Right lobe of liver (tissue), 6 donors: Measurements from ENCODE around the gene ZNF383. TPM values are rescaled to one million over a fixed set of nuclear protein-coding genes. Genes with fewer than 3 reads are reported as not detected.
"Not testable (repeated sequence)": the region's sequence is repeated elsewhere in the genome, so short reads cannot be mapped to it uniquely, and the experiment has no call there.

Source experiments
- ATAC-seq, 4 donors: fragments of 200-7000 bp; cut with Tn5 transposase; one replicate each; pipeline ENCODE4 v1.9.1; 2020; ENCODE audit warnings: mild to moderate bottlenecking in 4 of 4, moderate library complexity in 4 of 4
- DNase-seq, 3 donors: peaks; one replicate each; pipeline ENCODE4 v3.0.0-alpha.2; 2020
- H3K27ac ChIP-seq, 3 donors: fragments of 200-600 bp; one replicate each; pipeline ENCODE4 v1.8.0; 2022
- H3K27me3 ChIP-seq, 2 donors: fragments of 200-600 bp; one replicate each; pipeline ENCODE4 v1.8.0; 2022
- H3K36me3 ChIP-seq, 4 donors: fragments of 200-600 bp; sonication (generic) in 1 of 4; one replicate each; pipeline versions ENCODE4 v1.5.1 to v1.8.0; 2017 to 2022; ENCODE audit warnings: control low read depth in 1 of 4
- H3K4me1 ChIP-seq, 4 donors: fragments of 200-600 bp; sonication (generic) in 1 of 4; one replicate each; pipeline versions ENCODE4 v1.5.1 to v1.8.0; 2017 to 2022; ENCODE audit warnings: control low read depth in 1 of 4
- H3K4me3 ChIP-seq, 3 donors: fragments of 200-600 bp; one replicate each; pipeline ENCODE4 v1.8.0; 2022
- H3K9me3 ChIP-seq, 4 donors: fragments of 200-600 bp; sonication (generic) in 1 of 4; one replicate each; pipeline versions ENCODE4 v1.5.1 to v1.8.0; 2017 to 2022; ENCODE audit warnings: control low read depth in 1 of 4
- CTCF ChIP-seq, 4 donors: fragments of 200-600 bp in 3 of 4; fragments of 450-650 bp in 1 of 4; IDR thresholded peaks; one replicate each; pipeline versions ENCODE4 v1.5.1 to v1.8.0; 2016 to 2022; ENCODE audit warnings: antibody characterized with exemption in 4 of 4, mild to moderate bottlenecking in 2 of 4
- POLR2A ChIP-seq: fragments of 450-650 bp; IDR thresholded peaks from one replicate; pipeline ENCODE4 v1.6.1; 2017; ENCODE audit warnings: antibody characterized with exemption, mild to moderate bottlenecking
- WGBS: methylation state at CpG from one replicate; pipeline ENCODE4 v1.1.6; 2018; ENCODE audit warnings: low coverage, low lambda C conversion rate; ENCODE audit not compliant: insufficient coverage; ENCODE audit errors: missing lambda C conversion rate; 5-methylcytosine and 5-hydroxymethylcytosine counted together
- intact Hi-C, 2 donors: fragments of 100-400 bp; cut with DNase I; formaldehyde crosslinking; loops; one replicate each; pipeline versions ENCODE4 v1.11.2 to v1.14.1; 2022
- long read RNA-seq: library from polyadenylated mRNA; unstranded; transcript quantifications from one replicate; pipeline ENCODE4 v2.0.0, GENCODE V29; 2019
- total RNA-seq, 6 experiments: library from RNA; depleted of rRNA in 2 of 6; stranded (reverse); fragments of >200 nt in 2 of 6; fragmentation: NEBNext Ultra II Directional in 3 of 6; extraction: Animal tissue kit (Norgen Biotek cat#: 25700) in 3 of 6; gene quantifications; one replicate each; pipeline versions ENCODE4 v1.1.0 to v1.2.4, GENCODE V29; 2016 to 2023
- donor health status: DM: no; HTN: yes; CAD: no.
- donor health status: DM: no; HTN: no; CAD: no.
- donor health status: DM: no; HTN: no; CAD: no.
- donor health status: DM: no; HTN: yes; CAD: no.
- donor health status: DM: no; HTN: yes; CAD: no.

ZNF383 gene
- 1 to 10 TPM; 2.5 to 4.4 (median 2.7) TPM for total RNA-seq
- long read RNA-seq, partial matches to known transcripts = 0 of 1 reads
- long read RNA-seq, other reads (novel, unspliced or antisense) = 1 of 1 reads

- Histone ChIP-seq H3K36me3 (peaks cover 0 to 8% (median 2%) of the 10 kb centered on the region in 4 donors), H3K27ac (peak within 1 kb of the TSS; percentile 89 to 94 (median 90)), H3K4me3 (peak within 1 kb of the TSS; percentile 66 to 90 (median 82)), H3K4me1 (peaks cover 0 to 7% (median 3%) of the 10 kb centered on the region in 4 donors), H3K27me3 (no peaks in the 10 kb centered on the region), H3K9me3 (peaks cover 0 to 2% (median 0%) of the 10 kb centered on the region in 4 donors)
- TF ChIP-seq CTCF (IDR thresholded peaks at IDR 0.05) = no peak
- TF ChIP-seq POLR2A = peak; percentile 57
- ATAC-seq = peak; percentile 96 to 97 (median 97)
- intact Hi-C loops = no loop called here
- DNase-seq = peak; percentile 86 to 92 (median 91)
- 1% methylated on average over 31 of the region's 44 CpGs for WGBS
These were observed at the start of gene ZNF383 for GRCh38 chr19:37217775-37218591. ZNF383 (plus strand) TSS chr19:37218214; CDS start chr19:37230454, 12,240 bp downstream.

DNA sequence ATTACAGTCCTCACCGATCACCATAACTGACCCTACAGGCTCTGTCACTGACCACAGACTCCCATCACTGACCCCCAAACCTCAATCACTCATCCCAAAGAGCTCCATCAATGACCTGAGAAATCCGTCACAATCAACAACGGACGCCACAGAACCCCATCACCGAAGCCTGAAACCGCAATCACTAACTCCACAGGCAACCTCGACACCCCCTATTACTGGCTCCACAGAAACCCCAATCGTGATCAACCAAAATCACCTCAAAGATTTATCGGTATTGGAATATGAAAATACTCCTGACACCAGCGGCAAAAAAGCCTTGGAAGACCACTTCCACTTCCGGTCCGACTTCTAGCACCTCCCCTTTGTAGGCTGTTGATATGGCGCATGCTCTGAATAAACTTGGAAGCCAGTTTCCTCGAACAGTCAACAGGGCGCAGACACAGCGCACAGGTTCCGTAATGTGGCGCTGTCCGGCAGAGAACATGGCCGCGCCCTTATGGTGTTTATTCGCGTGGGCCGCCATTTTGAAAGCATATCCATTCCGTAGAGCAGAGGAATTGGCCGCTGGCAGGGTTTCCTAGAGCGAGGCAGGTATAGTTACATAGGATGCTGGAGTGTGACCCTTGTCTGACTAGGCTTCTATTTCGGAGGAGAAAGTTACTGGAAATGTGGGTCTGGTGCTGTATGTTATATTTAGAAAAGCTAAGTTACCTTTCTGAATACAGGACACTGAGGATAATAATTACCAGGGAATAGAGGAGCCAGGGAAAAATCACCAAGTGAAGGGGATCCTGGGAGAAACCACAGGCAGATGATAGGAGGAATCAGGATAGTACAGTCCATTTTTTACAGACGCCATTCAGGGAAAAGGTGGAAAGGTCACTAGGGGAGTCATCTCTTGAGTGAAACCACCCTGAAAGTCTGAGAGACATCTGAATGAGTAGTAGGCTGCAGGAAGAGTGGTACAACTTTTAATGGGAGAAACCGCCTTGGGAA is 45.3 kb upstream of the ZNF383 start, which contains the start of gene ZNF585A:
Gene ZNF585A (minus strand): TSS at position 328 of the 999 bp plus-strand sequence. CDS start 2,785 bp downstream, outside the sequence.
- Histone ChIP-seq H3K4me3 (peak within 1 kb of the TSS; percentile 37 to 67 (median 66)), H3K27ac (peak within 1 kb of the TSS in 1 of 3 donors; percentile 1), H3K27me3 (no peaks in the 10 kb centered on the region), H3K4me1 (peaks cover 0 to 4% (median 0%) of the 10 kb centered on the region in 4 donors), H3K9me3 (peaks cover 0 to 6% (median 2%) of the 10 kb centered on the region in 4 donors), H3K36me3 (peaks cover 0 to 14% (median 1%) of the 10 kb centered on the region in 4 donors)
- 3% methylated on average over 30 of the region's 30 CpGs for WGBS
- intact Hi-C loops = no loop called here
- DNase-seq (peak; percentile 87 to 94 (median 93)), ATAC-seq (peak; percentile 100)
- TF ChIP-seq POLR2A = no peak
- TF ChIP-seq CTCF (IDR thresholded peaks at IDR 0.05) = peak in 3 of 4 donors; percentile 22 to 31 (median 30)

GRCh38 chr19:37186071-37186470 is 31.9 kb upstream of the ZNF383 start:
- ATAC-seq, H3K4me3 ChIP-seq, H3K4me1 ChIP-seq, intact Hi-C loops, H3K27ac ChIP-seq, DNase-seq, H3K27me3 ChIP-seq: not testable (repeated sequence)
- 96% methylated on average over 4 of the region's 4 CpGs for WGBS
- H3K9me3 ChIP-seq = peaks cover 0 to 70% (median 35%) of the 10 kb centered on the region in 4 donors
- peaks cover 0 to 27% (median 16%) of the 10 kb centered on the region in 4 donors for H3K36me3 ChIP-seq

- H3K27me3 ChIP-seq, intact Hi-C loops, DNase-seq, H3K4me3 ChIP-seq, ATAC-seq, H3K27ac ChIP-seq, H3K4me1 ChIP-seq: not testable (repeated sequence)
- WGBS = 92% methylated on average over 1 of the region's 4 CpGs
- H3K36me3 ChIP-seq = peaks cover 0 to 25% (median 10%) of the 10 kb centered on the region in 4 donors
- peaks cover 0 to 20% (median 11%) of the 10 kb centered on the region in 4 donors for H3K9me3 ChIP-seq
These were observed 22.8 kb upstream of the ZNF383 start for GRCh38 chr19:37195248-37195647.

DNA sequence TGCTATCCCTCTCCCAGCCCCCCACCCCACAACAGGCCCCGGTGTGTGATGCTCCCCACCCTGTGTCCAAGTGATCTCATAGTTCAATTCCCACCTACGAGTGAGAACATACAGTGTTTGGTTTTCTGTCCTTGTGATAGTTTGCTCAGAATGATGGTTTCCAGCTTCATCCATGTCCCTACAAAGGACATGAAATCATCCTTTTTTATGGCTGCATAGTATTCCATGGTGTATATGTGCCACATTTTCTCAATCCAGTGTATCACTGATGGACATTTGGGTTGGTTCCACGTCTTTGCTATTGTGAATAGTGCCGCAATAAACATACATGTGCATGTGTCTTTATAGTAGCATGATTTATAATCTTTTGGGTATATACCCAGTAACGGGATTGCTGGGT is 20.9 kb upstream of the ZNF383 start:
- DNase-seq, H3K27ac ChIP-seq, ATAC-seq, H3K27me3 ChIP-seq, H3K4me3 ChIP-seq, intact Hi-C loops, H3K4me1 ChIP-seq: not testable (repeated sequence)
- H3K9me3 ChIP-seq = peaks cover 0 to 11% (median 8%) of the 10 kb centered on the region in 4 donors
- 98% methylated on average over 5 of the region's 5 CpGs for WGBS
- peaks cover 0 to 21% (median 10%) of the 10 kb centered on the region in 4 donors for H3K36me3 ChIP-seq
